HepG2 (cell line): ENCODE measurements around the gene TEKT5. TPM values are rescaled to one million over a fixed set of nuclear protein-coding genes. Genes with fewer than 3 reads are reported as not detected.
A peak's percentile ranks its signal among the peaks of the same experiment; 100 is the strongest.

Experiments
- ATM ChIP-seq: fragments of 450-650 bp; IDR thresholded peaks from 2 replicates; pipeline ENCODE4 v1.7.1; 2017; ENCODE audit warnings: mild to moderate bottlenecking, borderline replicate concordance
- PHF8 ChIP-seq: sonication (generic); formaldehyde crosslinking; IDR thresholded peaks from 2 replicates; pipeline ENCODE4 v1.5.0; 2020; ENCODE audit warnings: missing genetic modification reagents
- RNF2 ChIP-seq: fragments of 450-650 bp; conservative IDR thresholded peaks from 2 replicates; pipeline ENCODE4 v1.6.1; 2016; ENCODE audit warnings: low read depth
- RXRA ChIP-seq: sonication (generic); formaldehyde crosslinking; IDR thresholded peaks from 2 replicates; pipeline ENCODE4 v1.5.1; 2020; ENCODE audit warnings: missing genetic modification reagents
- SMAD9 ChIP-seq: sonication (generic); formaldehyde crosslinking; IDR thresholded peaks from 2 replicates; pipeline ENCODE4 v1.5.1; 2020; ENCODE audit warnings: mild to moderate bottlenecking, missing genetic modification reagents
- SMC3 ChIP-seq: IDR thresholded peaks from 2 replicates; pipeline ENCODE4 v1.6.1; 2011; ENCODE audit warnings: low read length, improper control_type of control experiment
- SP5 ChIP-seq: IDR thresholded peaks from 2 replicates; pipeline ENCODE4 v1.6.1; 2016; ENCODE audit warnings: low read depth, borderline replicate concordance
- SRSF1 ChIP-seq: fragments of 200-400 bp; formaldehyde crosslinking; optimal IDR thresholded peaks from 2 replicates; pipeline ENCODE3; 2017; ENCODE audit warnings: mild to moderate bottlenecking, low read depth, low read length, moderate library complexity
- SRSF4 ChIP-seq: fragments of 200-400 bp; formaldehyde crosslinking; IDR thresholded peaks from one replicate; pipeline ENCODE4 v1.6.1; 2018; ENCODE audit warnings: mild to moderate bottlenecking, low read depth, low read length, moderate library complexity; ENCODE audit not compliant: poor library complexity, severe bottlenecking
- ZBTB38 ChIP-seq: sonication (generic); formaldehyde crosslinking; IDR thresholded peaks from 2 replicates; pipeline ENCODE4 v1.5.1; 2020; ENCODE audit warnings: mild to moderate bottlenecking, missing genetic modification reagents
- ZFX ChIP-seq: sonication (generic); formaldehyde crosslinking; IDR thresholded peaks from 2 replicates; pipeline ENCODE4 v1.4.0; 2020; ENCODE audit warnings: mild to moderate bottlenecking, low read depth, missing genetic modification reagents, moderate library complexity
- ZNF225 ChIP-seq: sonication (generic); formaldehyde crosslinking; IDR thresholded peaks from 2 replicates; pipeline ENCODE4 v1.4.0; 2020; ENCODE audit warnings: mild to moderate bottlenecking, missing genetic modification reagents
- ZNF44 ChIP-seq: sonication (generic); formaldehyde crosslinking; IDR thresholded peaks from 2 replicates; pipeline ENCODE4 v1.5.1; 2020; ENCODE audit warnings: mild to moderate bottlenecking, missing genetic modification reagents
- ZNF468 ChIP-seq: sonication (generic); formaldehyde crosslinking; IDR thresholded peaks from 2 replicates; pipeline ENCODE4 v1.8.0; 2022; ENCODE audit warnings: mild to moderate bottlenecking, moderate library complexity, missing genetic modification reagents
- ZNF605 ChIP-seq: sonication (generic); formaldehyde crosslinking; IDR thresholded peaks from 2 replicates; pipeline ENCODE4 v1.8.0; 2022; ENCODE audit warnings: mild to moderate bottlenecking, missing genetic modification reagents
- ZNF788 ChIP-seq: sonication (generic); formaldehyde crosslinking; IDR thresholded peaks from 2 replicates; pipeline ENCODE4 v1.5.0; 2020; ENCODE audit warnings: mild to moderate bottlenecking, missing genetic modification reagents, borderline replicate concordance
- ZSCAN25 ChIP-seq: sonication (generic); formaldehyde crosslinking; IDR thresholded peaks from 2 replicates; pipeline ENCODE4 v1.8.0; 2022; ENCODE audit warnings: mild to moderate bottlenecking, missing genetic modification reagents
- polyA plus RNA-seq, 8 experiments: library from polyadenylated mRNA; depleted of rRNA in 3 of 8; stranded (reverse) in 7 of 8; unstranded in 1 of 8; fragments of >200 nt; fragmentation: Illumina TruSeq in 4 of 8; extraction: Trizol in 4 of 8; gene quantifications; 2 replicates each; pipeline versions ENCODE4 v1.2.1 to v1.2.3, GENCODE V29; 2011 to 2016; ENCODE audit warnings: low read depth in 4 of 8, missing spikeins in 1 of 8, mixed read lengths in 1 of 8; ENCODE audit not compliant: insufficient read depth in 1 of 8
- total RNA-seq, 5 experiments: library from RNA; depleted of rRNA; stranded (reverse); fragments of >200 nt; fragmentation: Illumina TruSeq; extraction: Trizol; gene quantifications; 2 replicates each; pipeline ENCODE4 v1.2.3, GENCODE V29; 2016; ENCODE audit warnings: low read depth in 1 of 5
- TF ChIP-seq, protein P1 (sequence below): IDR thresholded peaks from 2 replicates; pipeline ENCODE4 v1.6.1; 2016; ENCODE audit warnings: missing compliant biosample characterization, missing genetic modification reagents, borderline replicate concordance
- TF ChIP-seq, protein P2 (sequence below): sonication (generic); formaldehyde crosslinking; IDR thresholded peaks from 2 replicates; pipeline ENCODE4 v1.4.0; 2020; ENCODE audit warnings: missing genetic modification reagents
- TF ChIP-seq, protein P3 (sequence below): sonication (generic); formaldehyde crosslinking; IDR thresholded peaks from 2 replicates; pipeline ENCODE4 v1.4.0; 2020; ENCODE audit warnings: missing genetic modification reagents
- TF ChIP-seq, protein P4 (sequence below): sonication (generic); formaldehyde crosslinking; IDR thresholded peaks from 2 replicates; pipeline ENCODE4 v1.9.0; 2022; ENCODE audit warnings: low read depth, missing genetic modification reagents

TEKT5 gene
- total and polyA plus RNA-seq, 2 of the 13 experiments (the other 11 are each of a cell fraction or from before 2014, with no cell fraction given): 0.16 TPM; not detected in 1

DNA sequence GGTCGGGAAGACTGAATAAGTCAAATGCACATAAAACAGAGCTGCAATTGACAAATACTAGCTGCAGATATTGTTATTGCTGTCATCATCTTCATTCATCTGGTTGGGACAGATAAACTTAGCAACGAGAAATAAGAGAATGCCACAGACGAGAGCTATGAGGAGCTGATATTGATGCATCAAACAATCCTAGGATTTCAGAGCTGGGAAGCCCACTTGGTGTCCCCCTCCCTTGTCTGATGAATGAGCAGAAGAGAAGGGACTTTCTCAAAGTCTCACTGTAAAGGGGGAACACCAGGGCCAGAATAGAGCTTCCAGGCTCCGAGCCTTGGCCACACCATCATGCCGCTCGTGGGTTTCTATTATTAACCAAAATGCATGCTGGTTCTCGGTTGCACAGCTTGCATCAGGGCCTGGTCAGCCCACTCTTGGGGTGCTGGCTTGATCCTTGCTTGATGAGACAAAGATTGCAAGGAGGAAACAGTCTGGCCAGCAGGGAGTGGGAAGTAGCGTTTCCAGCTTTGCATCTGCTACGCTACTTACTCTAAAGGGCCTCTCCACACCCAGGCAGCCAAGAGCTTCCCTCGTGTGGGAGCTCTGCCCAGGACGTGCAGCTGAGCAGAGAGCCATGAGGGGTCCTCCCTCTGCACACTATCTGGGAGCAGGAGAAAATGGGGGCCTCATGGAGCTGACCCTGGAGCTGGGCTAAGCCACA lies 85.9 kb downstream of the TEKT5 start (continued):
- TF ChIP-seq, protein P1, sequence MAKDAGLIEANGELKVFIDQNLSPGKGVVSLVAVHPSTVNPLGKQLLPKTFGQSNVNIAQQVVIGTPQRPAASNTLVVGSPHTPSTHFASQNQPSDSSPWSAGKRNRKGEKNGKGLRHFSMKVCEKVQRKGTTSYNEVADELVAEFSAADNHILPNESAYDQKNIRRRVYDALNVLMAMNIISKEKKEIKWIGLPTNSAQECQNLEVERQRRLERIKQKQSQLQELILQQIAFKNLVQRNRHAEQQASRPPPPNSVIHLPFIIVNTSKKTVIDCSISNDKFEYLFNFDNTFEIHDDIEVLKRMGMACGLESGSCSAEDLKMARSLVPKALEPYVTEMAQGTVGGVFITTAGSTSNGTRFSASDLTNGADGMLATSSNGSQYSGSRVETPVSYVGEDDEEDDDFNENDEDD: peak; percentile 39; the same call in 1 of the 2 replicates
- no peak for TF ChIP-seq SRSF1
- 0 out of 2 replicates have a peak, but pooled peaks have one; percentile 66 for TF ChIP-seq SMAD9 (CRISPR knock-in tag)
- no peak for TF ChIP-seq SMC3
- no peak for TF ChIP-seq PHF8
- TF ChIP-seq ZNF468 (CRISPR knock-in tag): 0 out of 2 replicates have a peak, but pooled peaks have one; percentile 23
- 0 out of 2 replicates have a peak, but pooled peaks have one; percentile 12 for TF ChIP-seq RXRA (CRISPR knock-in tag)
- TF ChIP-seq ZSCAN25 (CRISPR knock-in tag): no peak
- peak; percentile 77; the same call in 1 of the 2 replicates for TF ChIP-seq ZNF605
- TF ChIP-seq, protein P2, sequence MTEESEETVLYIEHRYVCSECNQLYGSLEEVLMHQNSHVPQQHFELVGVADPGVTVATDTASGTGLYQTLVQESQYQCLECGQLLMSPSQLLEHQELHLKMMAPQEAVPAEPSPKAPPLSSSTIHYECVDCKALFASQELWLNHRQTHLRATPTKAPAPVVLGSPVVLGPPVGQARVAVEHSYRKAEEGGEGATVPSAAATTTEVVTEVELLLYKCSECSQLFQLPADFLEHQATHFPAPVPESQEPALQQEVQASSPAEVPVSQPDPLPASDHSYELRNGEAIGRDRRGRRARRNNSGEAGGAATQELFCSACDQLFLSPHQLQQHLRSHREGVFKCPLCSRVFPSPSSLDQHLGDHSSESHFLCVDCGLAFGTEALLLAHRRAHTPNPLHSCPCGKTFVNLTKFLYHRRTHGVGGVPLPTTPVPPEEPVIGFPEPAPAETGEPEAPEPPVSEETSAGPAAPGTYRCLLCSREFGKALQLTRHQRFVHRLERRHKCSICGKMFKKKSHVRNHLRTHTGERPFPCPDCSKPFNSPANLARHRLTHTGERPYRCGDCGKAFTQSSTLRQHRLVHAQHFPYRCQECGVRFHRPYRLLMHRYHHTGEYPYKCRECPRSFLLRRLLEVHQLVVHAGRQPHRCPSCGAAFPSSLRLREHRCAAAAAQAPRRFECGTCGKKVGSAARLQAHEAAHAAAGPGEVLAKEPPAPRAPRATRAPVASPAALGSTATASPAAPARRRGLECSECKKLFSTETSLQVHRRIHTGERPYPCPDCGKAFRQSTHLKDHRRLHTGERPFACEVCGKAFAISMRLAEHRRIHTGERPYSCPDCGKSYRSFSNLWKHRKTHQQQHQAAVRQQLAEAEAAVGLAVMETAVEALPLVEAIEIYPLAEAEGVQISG: no peak
- TF ChIP-seq ZNF788: 0 out of 2 replicates have a peak, but pooled peaks have one; percentile 65
- TF ChIP-seq ZFX (CRISPR knock-in tag): peak; percentile 53
- 0 out of 2 replicates have a peak, but pooled peaks have one; percentile 16 for TF ChIP-seq SP5 (CRISPR knock-in tag)
- TF ChIP-seq ATM: no peak
- peak; percentile 91 for TF ChIP-seq ZNF225 (CRISPR knock-in tag)
- peak; percentile 78; the same call in 1 of the 2 replicates for TF ChIP-seq ZBTB38
- no peak for TF ChIP-seq SRSF4
- TF ChIP-seq, protein P3, sequence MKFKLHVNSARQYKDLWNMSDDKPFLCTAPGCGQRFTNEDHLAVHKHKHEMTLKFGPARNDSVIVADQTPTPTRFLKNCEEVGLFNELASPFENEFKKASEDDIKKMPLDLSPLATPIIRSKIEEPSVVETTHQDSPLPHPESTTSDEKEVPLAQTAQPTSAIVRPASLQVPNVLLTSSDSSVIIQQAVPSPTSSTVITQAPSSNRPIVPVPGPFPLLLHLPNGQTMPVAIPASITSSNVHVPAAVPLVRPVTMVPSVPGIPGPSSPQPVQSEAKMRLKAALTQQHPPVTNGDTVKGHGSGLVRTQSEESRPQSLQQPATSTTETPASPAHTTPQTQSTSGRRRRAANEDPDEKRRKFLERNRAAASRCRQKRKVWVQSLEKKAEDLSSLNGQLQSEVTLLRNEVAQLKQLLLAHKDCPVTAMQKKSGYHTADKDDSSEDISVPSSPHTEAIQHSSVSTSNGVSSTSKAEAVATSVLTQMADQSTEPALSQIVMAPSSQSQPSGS: 0 out of 2 replicates have a peak, but pooled peaks have one; percentile 18
- TF ChIP-seq RNF2: no peak
- TF ChIP-seq, protein P4, sequence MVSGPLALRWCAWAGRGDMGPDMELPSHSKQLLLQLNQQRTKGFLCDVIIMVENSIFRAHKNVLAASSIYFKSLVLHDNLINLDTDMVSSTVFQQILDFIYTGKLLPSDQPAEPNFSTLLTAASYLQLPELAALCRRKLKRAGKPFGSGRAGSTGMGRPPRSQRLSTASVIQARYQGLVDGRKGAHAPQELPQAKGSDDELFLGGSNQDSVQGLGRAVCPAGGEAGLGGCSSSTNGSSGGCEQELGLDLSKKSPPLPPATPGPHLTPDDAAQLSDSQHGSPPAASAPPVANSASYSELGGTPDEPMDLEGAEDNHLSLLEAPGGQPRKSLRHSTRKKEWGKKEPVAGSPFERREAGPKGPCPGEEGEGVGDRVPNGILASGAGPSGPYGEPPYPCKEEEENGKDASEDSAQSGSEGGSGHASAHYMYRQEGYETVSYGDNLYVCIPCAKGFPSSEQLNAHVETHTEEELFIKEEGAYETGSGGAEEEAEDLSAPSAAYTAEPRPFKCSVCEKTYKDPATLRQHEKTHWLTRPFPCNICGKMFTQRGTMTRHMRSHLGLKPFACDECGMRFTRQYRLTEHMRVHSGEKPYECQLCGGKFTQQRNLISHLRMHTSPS (CRISPR knock-in tag): 0 out of 2 replicates have a peak, but pooled peaks have one; percentile 59
- TF ChIP-seq ZNF44 (CRISPR knock-in tag): no peak
